HL-60 (cell line): ENCODE results near the gene GAREM1.

ENCODE experiments used
- DNase-seq, 2 experiments: peaks; one replicate each; pipeline ENCODE4 v3.0.0-alpha.2; 2010 to 2020; ENCODE audit warnings: low read depth in 1 of 2, low spot score in 1 of 2
- H3K27ac ChIP-seq: fragments of 250-450 bp; sonication (Bioruptor Pico); replicated peaks from 2 replicates; pipeline ENCODE4 v1.5.1; 2020; ENCODE audit warnings: mild to moderate bottlenecking, moderate library complexity
- H3K27me3 ChIP-seq: fragments of 250-450 bp; sonication (Bioruptor Pico); 2 replicates; pipeline ENCODE4 v1.5.1; 2021; ENCODE audit warnings: mild to moderate bottlenecking, moderate library complexity; ENCODE audit not compliant: insufficient read depth, poor library complexity, severe bottlenecking
- H3K4me3 ChIP-seq: replicated peaks from 2 replicates; pipeline ENCODE4 v1.5.1; 2011; ENCODE audit warnings: mild to moderate bottlenecking, control low read depth, low read length; ENCODE audit not compliant: insufficient read depth
- GABPA ChIP-seq: IDR thresholded peaks from 2 replicates; pipeline ENCODE4 v1.6.1; 2012; ENCODE audit warnings: low read depth
- POLR2AphosphoS5 ChIP-seq: IDR thresholded peaks from 2 replicates; pipeline ENCODE4 v1.6.1; 2012; ENCODE audit warnings: low read depth
- SPI1 ChIP-seq: IDR thresholded peaks from 2 replicates; pipeline ENCODE4 v1.6.1; 2012; ENCODE audit warnings: low read depth, mild to moderate bottlenecking, borderline replicate concordance
- TF ChIP-seq, protein P1 (sequence below): IDR thresholded peaks from 2 replicates; pipeline ENCODE4 v1.6.1; 2012; ENCODE audit warnings: low read depth; ENCODE audit not compliant: insufficient replicate concordance
- TF ChIP-seq, protein P2 (sequence below): IDR thresholded peaks from one replicate; pipeline ENCODE4 v1.5.1; 2011; ENCODE audit warnings: low read length, control low read depth, inconsistent platforms; ENCODE audit not compliant: insufficient read depth

Gene GAREM1

DNA sequence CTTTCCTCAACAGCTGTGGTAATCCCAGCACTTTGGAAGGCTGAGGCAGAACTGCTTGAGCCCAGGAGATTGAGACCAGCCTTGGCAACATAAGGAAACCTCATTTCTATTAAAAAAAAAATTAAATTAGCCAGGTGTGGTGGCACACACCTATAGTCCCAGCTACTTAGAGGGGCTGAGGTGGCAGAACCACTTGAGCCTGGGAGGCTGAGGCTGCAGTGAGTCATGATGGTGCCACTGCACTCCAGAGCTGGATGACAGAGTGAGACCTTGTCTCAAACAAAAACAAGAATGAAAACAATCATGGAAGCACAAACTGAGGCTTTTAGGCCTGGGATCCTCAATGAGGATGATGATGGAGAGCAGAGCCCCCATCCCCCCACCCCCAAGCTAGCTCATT is 19.8 kb downstream of the GAREM1 start:
- DNase-seq: no peak
- Histone ChIP-seq H3K27me3 (peaks cover 5% of the 10 kb centered on the region), H3K27ac (no peak overlapping the region), H3K4me3 (no peak overlapping the region)
- TF ChIP-seq, protein P1, sequence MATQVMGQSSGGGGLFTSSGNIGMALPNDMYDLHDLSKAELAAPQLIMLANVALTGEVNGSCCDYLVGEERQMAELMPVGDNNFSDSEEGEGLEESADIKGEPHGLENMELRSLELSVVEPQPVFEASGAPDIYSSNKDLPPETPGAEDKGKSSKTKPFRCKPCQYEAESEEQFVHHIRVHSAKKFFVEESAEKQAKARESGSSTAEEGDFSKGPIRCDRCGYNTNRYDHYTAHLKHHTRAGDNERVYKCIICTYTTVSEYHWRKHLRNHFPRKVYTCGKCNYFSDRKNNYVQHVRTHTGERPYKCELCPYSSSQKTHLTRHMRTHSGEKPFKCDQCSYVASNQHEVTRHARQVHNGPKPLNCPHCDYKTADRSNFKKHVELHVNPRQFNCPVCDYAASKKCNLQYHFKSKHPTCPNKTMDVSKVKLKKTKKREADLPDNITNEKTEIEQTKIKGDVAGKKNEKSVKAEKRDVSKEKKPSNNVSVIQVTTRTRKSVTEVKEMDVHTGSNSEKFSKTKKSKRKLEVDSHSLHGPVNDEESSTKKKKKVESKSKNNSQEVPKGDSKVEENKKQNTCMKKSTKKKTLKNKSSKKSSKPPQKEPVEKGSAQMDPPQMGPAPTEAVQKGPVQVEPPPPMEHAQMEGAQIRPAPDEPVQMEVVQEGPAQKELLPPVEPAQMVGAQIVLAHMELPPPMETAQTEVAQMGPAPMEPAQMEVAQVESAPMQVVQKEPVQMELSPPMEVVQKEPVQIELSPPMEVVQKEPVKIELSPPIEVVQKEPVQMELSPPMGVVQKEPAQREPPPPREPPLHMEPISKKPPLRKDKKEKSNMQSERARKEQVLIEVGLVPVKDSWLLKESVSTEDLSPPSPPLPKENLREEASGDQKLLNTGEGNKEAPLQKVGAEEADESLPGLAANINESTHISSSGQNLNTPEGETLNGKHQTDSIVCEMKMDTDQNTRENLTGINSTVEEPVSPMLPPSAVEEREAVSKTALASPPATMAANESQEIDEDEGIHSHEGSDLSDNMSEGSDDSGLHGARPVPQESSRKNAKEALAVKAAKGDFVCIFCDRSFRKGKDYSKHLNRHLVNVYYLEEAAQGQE: no peak
- no peak for TF ChIP-seq POLR2AphosphoS5
- TF ChIP-seq, protein P2, sequence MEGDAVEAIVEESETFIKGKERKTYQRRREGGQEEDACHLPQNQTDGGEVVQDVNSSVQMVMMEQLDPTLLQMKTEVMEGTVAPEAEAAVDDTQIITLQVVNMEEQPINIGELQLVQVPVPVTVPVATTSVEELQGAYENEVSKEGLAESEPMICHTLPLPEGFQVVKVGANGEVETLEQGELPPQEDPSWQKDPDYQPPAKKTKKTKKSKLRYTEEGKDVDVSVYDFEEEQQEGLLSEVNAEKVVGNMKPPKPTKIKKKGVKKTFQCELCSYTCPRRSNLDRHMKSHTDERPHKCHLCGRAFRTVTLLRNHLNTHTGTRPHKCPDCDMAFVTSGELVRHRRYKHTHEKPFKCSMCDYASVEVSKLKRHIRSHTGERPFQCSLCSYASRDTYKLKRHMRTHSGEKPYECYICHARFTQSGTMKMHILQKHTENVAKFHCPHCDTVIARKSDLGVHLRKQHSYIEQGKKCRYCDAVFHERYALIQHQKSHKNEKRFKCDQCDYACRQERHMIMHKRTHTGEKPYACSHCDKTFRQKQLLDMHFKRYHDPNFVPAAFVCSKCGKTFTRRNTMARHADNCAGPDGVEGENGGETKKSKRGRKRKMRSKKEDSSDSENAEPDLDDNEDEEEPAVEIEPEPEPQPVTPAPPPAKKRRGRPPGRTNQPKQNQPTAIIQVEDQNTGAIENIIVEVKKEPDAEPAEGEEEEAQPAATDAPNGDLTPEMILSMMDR: no peak
- no peak for TF ChIP-seq SPI1
- TF ChIP-seq GABPA: no peak

DNA sequence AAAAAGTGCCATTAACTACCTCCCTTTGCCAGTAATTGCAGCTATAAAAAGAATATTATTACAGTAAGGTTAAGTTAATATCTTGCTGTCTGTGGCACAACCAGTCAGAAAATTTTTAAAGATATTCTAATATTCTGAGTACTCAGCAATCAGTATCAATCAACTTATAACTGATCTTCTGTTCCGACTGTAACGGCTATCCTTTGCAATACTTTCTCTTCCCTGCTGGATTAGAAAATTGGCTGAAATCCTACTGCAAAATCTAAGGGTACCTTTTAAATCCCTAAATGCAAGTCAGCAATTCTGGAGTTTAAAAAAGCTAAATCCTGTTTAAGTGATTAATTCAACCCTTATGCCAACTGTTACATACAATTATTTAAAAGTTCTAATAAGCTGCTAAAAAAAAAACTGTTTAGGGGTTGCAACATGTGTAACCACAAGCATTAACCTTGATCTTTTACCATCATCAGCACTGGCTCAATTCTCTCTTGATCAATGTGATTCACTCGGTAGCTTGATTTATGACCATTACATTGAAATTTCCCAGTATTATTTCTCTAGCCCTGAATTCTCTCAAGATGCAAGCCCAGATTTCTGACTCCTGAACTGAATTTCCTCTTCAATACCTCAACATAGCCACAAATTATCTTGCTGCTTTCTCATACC is 20.5 kb downstream of the GAREM1 start:
- DNase-seq: no peak
- TF ChIP-seq SPI1: no peak
- TF ChIP-seq GABPA: no peak
- TF ChIP-seq, protein P2: no peak
- TF ChIP-seq POLR2AphosphoS5: no peak
- TF ChIP-seq, protein P1: no peak
- Histone ChIP-seq H3K27me3 (no peaks in the 10 kb centered on the region), H3K27ac (no peak overlapping the region), H3K4me3 (no peak overlapping the region)

DNA sequence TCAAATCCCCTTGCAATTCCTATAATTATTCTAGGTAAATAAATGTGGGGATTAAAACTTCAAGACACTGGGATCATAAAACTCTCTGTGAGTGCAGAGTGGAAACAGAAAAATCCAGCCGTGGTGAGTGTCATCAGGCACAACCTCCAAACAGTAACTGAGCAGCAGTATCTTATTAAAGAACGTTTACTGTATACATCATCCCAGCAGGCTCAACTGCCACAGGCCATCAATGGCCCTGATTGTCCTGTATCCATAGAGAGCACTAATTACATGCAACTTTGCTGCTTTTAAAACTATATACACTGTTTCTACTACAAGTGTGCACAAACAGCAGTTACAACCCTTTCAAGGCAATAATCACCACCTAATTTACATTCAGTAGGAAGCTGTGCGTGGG is 23.9 kb downstream of the GAREM1 start:
- Histone ChIP-seq H3K27me3 (no peaks in the 10 kb centered on the region), H3K4me3 (no peak overlapping the region), H3K27ac (no peak overlapping the region)
- TF ChIP-seq POLR2AphosphoS5: no peak
- TF ChIP-seq, protein P2: no peak
- TF ChIP-seq GABPA: no peak
- no peak for TF ChIP-seq SPI1
- TF ChIP-seq, protein P1: no peak
- DNase-seq: no peak
